K562 (cell line): ENCODE measurements around the gene MOB3B.

ENCODE experiments used
- ESRRB ChIP-seq: fragments of 250-450 bp; sonication (Bioruptor Pico); IDR thresholded peaks from 2 replicates; pipeline ENCODE4 v1.5.0; 2020; ENCODE audit warnings: mild to moderate bottlenecking, moderate library complexity, borderline replicate concordance
- EZH2 ChIP-seq: IDR thresholded peaks from 2 replicates; pipeline ENCODE4 v1.6.1; 2012; ENCODE audit warnings: low read depth, mild to moderate bottlenecking, inconsistent platforms, low read length, borderline replicate concordance
- GABPB2 ChIP-seq: fragments of 250-450 bp; sonication (Bioruptor Pico); conservative IDR thresholded peaks from 2 replicates; pipeline ENCODE4 v1.5.1; 2021; ENCODE audit warnings: mild to moderate bottlenecking
- RBFOX2 ChIP-seq: fragments of 200-400 bp; formaldehyde crosslinking; IDR thresholded peaks from 2 replicates; pipeline ENCODE4 v1.6.1; 2017; ENCODE audit warnings: low read depth, mild to moderate bottlenecking, low read length, moderate library complexity
- RFX1 ChIP-seq: fragments of 450-650 bp; IDR thresholded peaks from 2 replicates; pipeline ENCODE4 v1.6.1; 2016; ENCODE audit warnings: mild to moderate bottlenecking, moderate library complexity
- TF ChIP-seq, protein P1 (sequence below), 3 experiments: IDR thresholded peaks in 2 of 3; conservative IDR thresholded peaks in 1 of 3; 2 replicates each; pipeline ENCODE4 v1.5.1; 2011 to 2012; ENCODE audit warnings: low read length in 3 of 3, mild to moderate bottlenecking in 3 of 3, control low read depth in 2 of 3, improper control_type of control experiment in 1 of 3, inconsistent platforms in 1 of 3, low read depth in 1 of 3, mixed read lengths in 1 of 3, moderate library complexity in 1 of 3; ENCODE audit not compliant: insufficient read depth in 2 of 3

DNA sequence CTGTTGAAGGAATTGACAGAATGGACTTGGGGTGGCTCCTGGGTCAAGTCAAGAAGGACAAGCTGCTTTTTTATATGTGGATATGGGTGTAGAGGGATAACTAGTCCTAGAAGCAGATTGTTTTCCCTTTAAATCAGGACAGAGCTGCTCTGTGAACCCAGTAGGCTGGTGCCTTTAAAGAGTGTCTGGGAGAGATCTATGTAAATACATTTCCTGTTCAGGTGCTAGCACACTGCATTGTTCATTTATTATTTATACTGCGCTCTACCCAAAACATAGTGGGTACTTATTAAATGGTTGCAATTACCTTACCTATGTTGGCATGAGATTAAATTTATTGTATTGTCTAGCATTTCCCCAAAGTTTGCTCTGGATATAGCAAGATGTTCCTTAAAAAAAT, 146.1 kb downstream of the MOB3B start:
- no peak for TF ChIP-seq RBFOX2
- no peak for TF ChIP-seq GABPB2 (CRISPR knock-in tag)
- no peak for TF ChIP-seq EZH2
- TF ChIP-seq ESRRB (CRISPR knock-in tag): no peak
- TF ChIP-seq RFX1: no peak
- TF ChIP-seq, protein P1, sequence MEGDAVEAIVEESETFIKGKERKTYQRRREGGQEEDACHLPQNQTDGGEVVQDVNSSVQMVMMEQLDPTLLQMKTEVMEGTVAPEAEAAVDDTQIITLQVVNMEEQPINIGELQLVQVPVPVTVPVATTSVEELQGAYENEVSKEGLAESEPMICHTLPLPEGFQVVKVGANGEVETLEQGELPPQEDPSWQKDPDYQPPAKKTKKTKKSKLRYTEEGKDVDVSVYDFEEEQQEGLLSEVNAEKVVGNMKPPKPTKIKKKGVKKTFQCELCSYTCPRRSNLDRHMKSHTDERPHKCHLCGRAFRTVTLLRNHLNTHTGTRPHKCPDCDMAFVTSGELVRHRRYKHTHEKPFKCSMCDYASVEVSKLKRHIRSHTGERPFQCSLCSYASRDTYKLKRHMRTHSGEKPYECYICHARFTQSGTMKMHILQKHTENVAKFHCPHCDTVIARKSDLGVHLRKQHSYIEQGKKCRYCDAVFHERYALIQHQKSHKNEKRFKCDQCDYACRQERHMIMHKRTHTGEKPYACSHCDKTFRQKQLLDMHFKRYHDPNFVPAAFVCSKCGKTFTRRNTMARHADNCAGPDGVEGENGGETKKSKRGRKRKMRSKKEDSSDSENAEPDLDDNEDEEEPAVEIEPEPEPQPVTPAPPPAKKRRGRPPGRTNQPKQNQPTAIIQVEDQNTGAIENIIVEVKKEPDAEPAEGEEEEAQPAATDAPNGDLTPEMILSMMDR (IDR thresholded peaks at IDR 0.05 in 2 of 3, conservative IDR thresholded peaks at IDR 0.05 in 1 of 3; ENCODE audit: insufficient read depth in 2 of 3, low read depth in 1 of 3, low read length in 3 of 3): no peak
